AG20443 (cell line): ENCODE measurements around the gene XRCC1.
"Not testable (repeated sequence)": the region's sequence is repeated elsewhere in the genome, so short reads cannot be mapped to it uniquely, and the experiment has no call there.

ENCODE experiments used
- DNase-seq: peaks from one replicate; pipeline ENCODE4 v3.0.0; 2012; ENCODE audit warnings: low spot score, mixed read lengths

XRCC1 gene

GRCh38 chr19:43519436-43520088 lies 55.8 kb downstream of the XRCC1 start:
- peak; percentile 85 for DNase-seq

GRCh38 chr19:43518051-43518450 lies 57.3 kb downstream of the XRCC1 start:
- no peak for DNase-seq

GRCh38 chr19:43512399-43512798 lies 62.9 kb downstream of the XRCC1 start:
- not testable (repeated sequence) for DNase-seq

GRCh38 chr19:43511324-43511723 lies 64.0 kb downstream of the XRCC1 start:
- DNase-seq: no peak

- no peak for DNase-seq
Observed at GRCh38 chr19:43510713-43511112, 64.6 kb downstream of the XRCC1 start.

- no peak for DNase-seq
Observed at GRCh38 chr19:43507880-43508279, 67.4 kb downstream of the XRCC1 start.

GRCh38 chr19:43506629-43507028 lies 68.7 kb downstream of the XRCC1 start:
- DNase-seq: no peak

- DNase-seq: no peak
Observed at GRCh38 chr19:43505941-43506340, 69.4 kb downstream of the XRCC1 start.

GRCh38 chr19:43505186-43505456 lies 70.2 kb downstream of the XRCC1 start:
- no peak for DNase-seq

- DNase-seq: no peak
Observed at GRCh38 chr19:43504426-43505185, 70.7 kb downstream of the XRCC1 start, which contains the start of gene PHLDB3. TSS of gene PHLDB3 (minus strand) at chr19:43504746. CDS start at chr19:43504118, 628 bp downstream.

- DNase-seq: peak; percentile 99
Observed at GRCh38 chr19:43503501-43504425, 71.6 kb downstream of the XRCC1 start.

GRCh38 chr19:43502419-43502976 lies 72.8 kb downstream of the XRCC1 start:
- DNase-seq: no peak

- no peak for DNase-seq
Observed at GRCh38 chr19:43501661-43502418, 73.5 kb downstream of the XRCC1 start.

GRCh38 chr19:43499042-43499441 lies 76.3 kb downstream of the XRCC1 start:
- DNase-seq: no peak

- no peak for DNase-seq
Observed at GRCh38 chr19:43498233-43498842, 77.0 kb downstream of the XRCC1 start.

- DNase-seq: no peak
Observed at GRCh38 chr19:43496960-43497359, 78.4 kb downstream of the XRCC1 start.

GRCh38 chr19:43495082-43495481 lies 80.2 kb downstream of the XRCC1 start:
- DNase-seq: no peak
